ENCODE results near the gene PRMT7.

PRMT7 gene

GRCh38 chr16:68306633-68307032 lies 4.2 kb upstream of the PRMT7 start:
- DNase-seq (ENCODE audit: low read depth) = no peak

GRCh38 chr16:68309799-68310198 lies 1.0 kb upstream of the PRMT7 start:
- no peak for DNase-seq (ENCODE audit: low read depth)

- no peak for DNase-seq (ENCODE audit: low read depth)
These were observed 414 bp upstream of the PRMT7 start for GRCh38 chr16:68310437-68310773.

- DNase-seq (ENCODE audit: low read depth) = no peak
These were observed 2.3 kb downstream of the PRMT7 start for GRCh38 chr16:68313116-68313515.

GRCh38 chr16:68319185-68319908 lies 8.5 kb downstream of the PRMT7 start:
- DNase-seq (ENCODE audit: low read depth) = no peak

- DNase-seq (ENCODE audit: low read depth) = no peak
These were observed 13.5 kb downstream of the PRMT7 start for GRCh38 chr16:68324336-68324735.

- no peak for DNase-seq (ENCODE audit: low read depth)
These were observed 14.1 kb downstream of the PRMT7 start for GRCh38 chr16:68324780-68325357.

GRCh38 chr16:68328151-68328859 lies 17.5 kb downstream of the PRMT7 start:
- peak; percentile 62 for DNase-seq (ENCODE audit: low read depth)

- no peak for DNase-seq (ENCODE audit: low read depth)
These were observed 18.1 kb downstream of the PRMT7 start for GRCh38 chr16:68328860-68329390.

GRCh38 chr16:68331879-68332410 lies 21.1 kb downstream of the PRMT7 start:
- DNase-seq (ENCODE audit: low read depth) = no peak

- DNase-seq (ENCODE audit: low read depth) = no peak
These were observed 21.7 kb downstream of the PRMT7 start for GRCh38 chr16:68332411-68333121.

GRCh38 chr16:68335175-68335574 lies 24.4 kb downstream of the PRMT7 start:
- DNase-seq (ENCODE audit: low read depth) = no peak

GRCh38 chr16:68338326-68339119 lies 27.7 kb downstream of the PRMT7 start:
- no peak for DNase-seq (ENCODE audit: low read depth)

GRCh38 chr16:68339214-68339613 lies 28.4 kb downstream of the PRMT7 start:
- DNase-seq (ENCODE audit: low read depth) = no peak

GRCh38 chr16:68342620-68343019 lies 31.8 kb downstream of the PRMT7 start:
- DNase-seq (ENCODE audit: low read depth) = no peak

GRCh38 chr16:68343137-68343536 lies 32.3 kb downstream of the PRMT7 start:
- DNase-seq (ENCODE audit: low read depth) = no peak

GRCh38 chr16:68344252-68344651 lies 33.4 kb downstream of the PRMT7 start:
- no peak for DNase-seq (ENCODE audit: low read depth)

GRCh38 chr16:68345351-68345810 lies 34.6 kb downstream of the PRMT7 start:
- DNase-seq (ENCODE audit: low read depth) = no peak

- DNase-seq (ENCODE audit: low read depth) = no peak
These were observed 35.3 kb downstream of the PRMT7 start for GRCh38 chr16:68345958-68346635.

GRCh38 chr16:68346892-68347480 lies 36.2 kb downstream of the PRMT7 start:
- DNase-seq (ENCODE audit: low read depth) = no peak

All from activated T-helper 1 cell treated with Interleukin-2 at 50 U/mL for 16 hours (primary cell).